Neural cell (in vitro differentiated cells): ENCODE data around the gene CNP. TPM values are rescaled to one million over a fixed set of nuclear protein-coding genes. Genes with fewer than 3 reads are reported as not detected.

Source experiments
- H2AFZ ChIP-seq: fragments of 200-600, 300-800 bp; sonication (generic), shearing (Covaris generic); 2 replicates; pipeline ENCODE4 v1.6.0; 2014; ENCODE audit warnings: low read depth, mild to moderate bottlenecking, antibody characterized with exemption, low read length, moderate library complexity
- H3F3A ChIP-seq: fragments of 200-600 bp; shearing (Covaris generic); 2 replicates; pipeline ENCODE4 v1.6.1; 2016; ENCODE audit warnings: mild to moderate bottlenecking, moderate library complexity, mixed read lengths, antibody characterized with exemption, low read length; ENCODE audit not compliant: insufficient read depth, poor library complexity, severe bottlenecking
- H3K27ac ChIP-seq: fragments of 200-600, 300-800 bp; sonication (generic), shearing (Covaris generic); 2 replicates; pipeline ENCODE4 v1.5.1; 2014; ENCODE audit warnings: mild to moderate bottlenecking, low read length, moderate library complexity
- H3K27me3 ChIP-seq: fragments of 300-800, 200-600 bp; sonication (generic), shearing (Covaris generic); 2 replicates; pipeline ENCODE4 v1.6.0; 2014; ENCODE audit warnings: mild to moderate bottlenecking, low read depth, low read length, moderate library complexity; ENCODE audit not compliant: insufficient read depth
- H3K36me3 ChIP-seq: fragments of 300-800, 200-600 bp; sonication (generic), shearing (Covaris generic); 2 replicates; pipeline ENCODE4 v1.5.1; 2014; ENCODE audit warnings: mild to moderate bottlenecking, antibody characterized with exemption, low read length, moderate library complexity; ENCODE audit not compliant: insufficient read depth
- H3K4me2 ChIP-seq: fragments of 300-800, 200-600 bp; sonication (generic), shearing (Covaris generic); 2 replicates; pipeline ENCODE4 v1.6.0; 2014; ENCODE audit warnings: mild to moderate bottlenecking, low read length
- H3K4me3 ChIP-seq: fragments of 300-800, 200-600 bp; sonication (generic), shearing (Covaris generic); 2 replicates; pipeline ENCODE4 v1.5.1; 2014; ENCODE audit warnings: mild to moderate bottlenecking, low read length, moderate library complexity
- H3K79me2 ChIP-seq: fragments of 200-600 bp; shearing (Covaris generic); replicated peaks from 2 replicates; pipeline ENCODE4 v1.6.0; 2014; ENCODE audit warnings: mild to moderate bottlenecking, low read length, moderate library complexity; ENCODE audit not compliant: insufficient read depth
- H3K9ac ChIP-seq: fragments of 300-800, 200-600 bp; sonication (generic), shearing (Covaris generic); 2 replicates; pipeline ENCODE4 v1.6.1; 2016; ENCODE audit warnings: mild to moderate bottlenecking, low read length, mixed read lengths
- H3K9me2 ChIP-seq: fragments of 200-600 bp; shearing (Covaris generic); 2 replicates; pipeline ENCODE4 v1.6.1; 2016; ENCODE audit warnings: mild to moderate bottlenecking, low read length, mixed read lengths; ENCODE audit not compliant: insufficient read depth
- H3K9me3 ChIP-seq: fragments of 200-600, 300-800 bp; sonication (generic), shearing (Covaris generic); 2 replicates; pipeline ENCODE4 v1.6.1; 2016; ENCODE audit warnings: mild to moderate bottlenecking, mixed run types, low read length, moderate library complexity, mixed read lengths
- H4K20me1 ChIP-seq: fragments of 200-600 bp; shearing (Covaris generic); 2 replicates; pipeline ENCODE4 v1.6.1; 2016; ENCODE audit warnings: mild to moderate bottlenecking, mixed run types; ENCODE audit not compliant: insufficient read depth
- EP300 ChIP-seq: fragments of 450-650 bp; conservative IDR thresholded peaks from 2 replicates; pipeline ENCODE4 v1.6.1; 2014; ENCODE audit warnings: antibody characterized with exemption, mild to moderate bottlenecking, moderate library complexity; ENCODE audit not compliant: poor library complexity, severe bottlenecking
- EZH2 ChIP-seq: fragments of 200-600, 300-800 bp; shearing (Covaris generic), sonication (generic); IDR thresholded peaks from 2 replicates; pipeline ENCODE4 v1.6.1; 2014; ENCODE audit warnings: antibody characterized with exemption, low read length, borderline replicate concordance, mild to moderate bottlenecking; ENCODE audit not compliant: insufficient read depth, poor library complexity, severe bottlenecking
- MXI1 ChIP-seq: fragments of 450-650 bp; conservative IDR thresholded peaks from 2 replicates; pipeline ENCODE4 v1.6.1; 2014; ENCODE audit warnings: antibody characterized with exemption, mild to moderate bottlenecking; ENCODE audit not compliant: poor library complexity, severe bottlenecking
- POLR2AphosphoS5 ChIP-seq: IDR thresholded peaks from 2 replicates; pipeline ENCODE4 v1.6.1; 2012
- RAD21 ChIP-seq: fragments of 450-650 bp; conservative IDR thresholded peaks from 2 replicates; pipeline ENCODE4 v1.6.1; 2014; ENCODE audit warnings: antibody characterized with exemption, mild to moderate bottlenecking, moderate library complexity
- SMC3 ChIP-seq: fragments of 450-650 bp; conservative IDR thresholded peaks from 2 replicates; pipeline ENCODE4 v1.6.1; 2014; ENCODE audit warnings: antibody characterized with exemption, mild to moderate bottlenecking, moderate library complexity; ENCODE audit not compliant: poor library complexity
- TAF1 ChIP-seq: IDR thresholded peaks from 2 replicates; pipeline ENCODE4 v1.6.1; 2012; ENCODE audit warnings: low read depth
- polyA plus RNA-seq: library from polyadenylated mRNA; depleted of rRNA; stranded (reverse); fragments of >200 nt; gene quantifications from 2 replicates; pipeline ENCODE4 v1.2.3, GENCODE V29; 2014
- TF ChIP-seq, protein P1 (sequence below): IDR thresholded peaks from 2 replicates; pipeline ENCODE4 v1.6.1; 2012; ENCODE audit warnings: borderline replicate concordance
- TF ChIP-seq, protein P2 (sequence below): fragments of 450-650 bp; IDR thresholded peaks from 2 replicates; pipeline ENCODE4 v1.5.1; 2014; ENCODE audit warnings: antibody characterized with exemption, mild to moderate bottlenecking, moderate library complexity; ENCODE audit not compliant: poor library complexity, severe bottlenecking

CNP gene
- polyA plus RNA-seq, 1 donor from 2014 or later, result 27.7 TPM

DNA sequence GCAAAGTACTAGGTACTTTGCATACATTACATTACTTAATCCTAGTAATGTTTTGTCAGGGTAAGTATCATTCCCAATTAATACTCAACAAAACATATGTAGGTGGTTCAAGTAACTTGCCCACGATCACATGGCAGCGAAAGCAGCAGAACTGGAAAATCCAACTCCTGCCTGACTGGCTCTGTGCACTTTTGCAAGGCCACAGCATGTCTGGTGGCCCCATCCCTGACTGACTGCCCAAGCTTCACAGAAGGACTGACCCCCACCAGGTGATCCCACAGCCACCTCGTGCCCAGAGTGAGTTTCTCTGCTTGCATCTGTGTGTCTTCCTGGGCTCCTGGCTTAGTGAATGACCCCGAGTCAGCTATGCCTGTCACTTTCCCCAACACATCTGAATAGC, 11.4 kb downstream of the CNP start:
- H3K9me2 ChIP-seq, result no peaks in the 10 kb centered on the region
- no peaks in the 10 kb centered on the region for H3F3A ChIP-seq
- H2AFZ ChIP-seq, result no peak overlapping the region
- H3K9ac ChIP-seq, result no peak overlapping the region
- no peak overlapping the region for H3K27ac ChIP-seq
- H3K4me2 ChIP-seq, result no peak overlapping the region
- TF ChIP-seq RAD21 (no peak), EZH2 (no peak), MXI1 (no peak), TAF1 (no peak), POLR2AphosphoS5 (no peak), SMC3 (no peak), EP300 (no peak)
- TF ChIP-seq, protein P1, sequence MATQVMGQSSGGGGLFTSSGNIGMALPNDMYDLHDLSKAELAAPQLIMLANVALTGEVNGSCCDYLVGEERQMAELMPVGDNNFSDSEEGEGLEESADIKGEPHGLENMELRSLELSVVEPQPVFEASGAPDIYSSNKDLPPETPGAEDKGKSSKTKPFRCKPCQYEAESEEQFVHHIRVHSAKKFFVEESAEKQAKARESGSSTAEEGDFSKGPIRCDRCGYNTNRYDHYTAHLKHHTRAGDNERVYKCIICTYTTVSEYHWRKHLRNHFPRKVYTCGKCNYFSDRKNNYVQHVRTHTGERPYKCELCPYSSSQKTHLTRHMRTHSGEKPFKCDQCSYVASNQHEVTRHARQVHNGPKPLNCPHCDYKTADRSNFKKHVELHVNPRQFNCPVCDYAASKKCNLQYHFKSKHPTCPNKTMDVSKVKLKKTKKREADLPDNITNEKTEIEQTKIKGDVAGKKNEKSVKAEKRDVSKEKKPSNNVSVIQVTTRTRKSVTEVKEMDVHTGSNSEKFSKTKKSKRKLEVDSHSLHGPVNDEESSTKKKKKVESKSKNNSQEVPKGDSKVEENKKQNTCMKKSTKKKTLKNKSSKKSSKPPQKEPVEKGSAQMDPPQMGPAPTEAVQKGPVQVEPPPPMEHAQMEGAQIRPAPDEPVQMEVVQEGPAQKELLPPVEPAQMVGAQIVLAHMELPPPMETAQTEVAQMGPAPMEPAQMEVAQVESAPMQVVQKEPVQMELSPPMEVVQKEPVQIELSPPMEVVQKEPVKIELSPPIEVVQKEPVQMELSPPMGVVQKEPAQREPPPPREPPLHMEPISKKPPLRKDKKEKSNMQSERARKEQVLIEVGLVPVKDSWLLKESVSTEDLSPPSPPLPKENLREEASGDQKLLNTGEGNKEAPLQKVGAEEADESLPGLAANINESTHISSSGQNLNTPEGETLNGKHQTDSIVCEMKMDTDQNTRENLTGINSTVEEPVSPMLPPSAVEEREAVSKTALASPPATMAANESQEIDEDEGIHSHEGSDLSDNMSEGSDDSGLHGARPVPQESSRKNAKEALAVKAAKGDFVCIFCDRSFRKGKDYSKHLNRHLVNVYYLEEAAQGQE, result no peak
- TF ChIP-seq, protein P2, sequence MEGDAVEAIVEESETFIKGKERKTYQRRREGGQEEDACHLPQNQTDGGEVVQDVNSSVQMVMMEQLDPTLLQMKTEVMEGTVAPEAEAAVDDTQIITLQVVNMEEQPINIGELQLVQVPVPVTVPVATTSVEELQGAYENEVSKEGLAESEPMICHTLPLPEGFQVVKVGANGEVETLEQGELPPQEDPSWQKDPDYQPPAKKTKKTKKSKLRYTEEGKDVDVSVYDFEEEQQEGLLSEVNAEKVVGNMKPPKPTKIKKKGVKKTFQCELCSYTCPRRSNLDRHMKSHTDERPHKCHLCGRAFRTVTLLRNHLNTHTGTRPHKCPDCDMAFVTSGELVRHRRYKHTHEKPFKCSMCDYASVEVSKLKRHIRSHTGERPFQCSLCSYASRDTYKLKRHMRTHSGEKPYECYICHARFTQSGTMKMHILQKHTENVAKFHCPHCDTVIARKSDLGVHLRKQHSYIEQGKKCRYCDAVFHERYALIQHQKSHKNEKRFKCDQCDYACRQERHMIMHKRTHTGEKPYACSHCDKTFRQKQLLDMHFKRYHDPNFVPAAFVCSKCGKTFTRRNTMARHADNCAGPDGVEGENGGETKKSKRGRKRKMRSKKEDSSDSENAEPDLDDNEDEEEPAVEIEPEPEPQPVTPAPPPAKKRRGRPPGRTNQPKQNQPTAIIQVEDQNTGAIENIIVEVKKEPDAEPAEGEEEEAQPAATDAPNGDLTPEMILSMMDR, result no peak
- H3K27me3 ChIP-seq, result no peaks in the 10 kb centered on the region
- H3K9me3 ChIP-seq, result no peaks in the 10 kb centered on the region
- H3K79me2 ChIP-seq, result no peaks in the 10 kb centered on the region
- no peaks in the 10 kb centered on the region for H4K20me1 ChIP-seq
- no peak overlapping the region for H3K4me3 ChIP-seq
- peaks cover 4% of the 10 kb centered on the region for H3K36me3 ChIP-seq

DNA sequence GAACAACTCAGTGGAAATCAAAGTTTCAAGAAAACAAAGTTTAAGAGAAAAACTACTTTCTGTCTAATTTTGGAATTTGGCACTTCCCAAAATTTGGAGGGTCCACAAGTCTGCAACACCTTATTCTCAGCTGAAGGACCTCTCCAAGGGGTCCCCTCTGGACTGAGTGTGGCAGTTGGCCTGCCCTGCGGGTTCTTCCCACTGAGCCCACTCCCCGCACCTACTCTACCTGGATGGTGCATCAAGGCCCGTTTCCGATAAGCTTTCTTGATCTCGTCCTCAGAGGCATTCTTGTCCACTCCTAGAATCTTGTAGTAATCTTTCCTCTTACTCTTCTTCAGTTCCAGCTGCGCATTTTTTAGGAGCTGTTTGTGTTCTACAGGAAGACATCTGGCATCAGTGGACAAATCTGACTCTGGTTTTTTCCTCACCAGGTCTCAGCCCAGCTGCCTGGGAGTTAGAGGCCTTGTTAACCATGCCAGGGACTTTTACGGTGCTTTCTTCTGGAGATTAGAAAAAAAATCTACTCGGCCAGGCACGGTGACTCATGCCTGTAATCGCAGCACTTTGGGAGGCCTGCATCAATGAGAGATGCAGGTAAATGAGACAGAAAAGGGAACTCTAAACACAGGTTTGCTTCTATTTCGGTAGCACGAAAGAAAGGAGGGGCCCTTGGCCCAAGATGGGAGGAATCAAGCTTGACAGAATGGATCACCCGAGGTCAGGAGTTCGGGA, 15.6 kb downstream of the CNP start:
- Histone ChIP-seq H3K4me3 (no peak overlapping the region), H3K9me2 (no peaks in the 10 kb centered on the region), H3K36me3 (peaks cover 5% of the 10 kb centered on the region), H4K20me1 (no peaks in the 10 kb centered on the region), H2AFZ (no peak overlapping the region), H3K9me3 (no peaks in the 10 kb centered on the region), H3K27ac (no peak overlapping the region), H3F3A (no peaks in the 10 kb centered on the region), H3K27me3 (no peaks in the 10 kb centered on the region), H3K4me2 (no peak overlapping the region), H3K9ac (no peak overlapping the region), H3K79me2 (no peaks in the 10 kb centered on the region)
- no peak for TF ChIP-seq POLR2AphosphoS5
- no peak for TF ChIP-seq EZH2
- TF ChIP-seq, protein P2, result no peak
- TF ChIP-seq, protein P1, result no peak
- TF ChIP-seq MXI1, result no peak
- TF ChIP-seq RAD21, result no peak
- TF ChIP-seq TAF1, result no peak
- no peak for TF ChIP-seq EP300
- no peak for TF ChIP-seq SMC3
